Astrocyte (in vitro differentiated cells and primary cell): Measurements from ENCODE around the gene RAB8A.

Experiments
- EZH2 ChIP-seq: IDR thresholded peaks from 2 replicates; pipeline ENCODE4 v1.6.1; 2012; ENCODE audit warnings: mild to moderate bottlenecking, low read length, inconsistent platforms; ENCODE audit not compliant: insufficient read depth
- TF ChIP-seq, protein P1 (sequence below): IDR thresholded peaks from 2 replicates; pipeline ENCODE4 v1.5.1; 2011; ENCODE audit warnings: low read depth, mild to moderate bottlenecking, inconsistent platforms, low read length, moderate library complexity; ENCODE audit not compliant: insufficient read depth

DNA sequence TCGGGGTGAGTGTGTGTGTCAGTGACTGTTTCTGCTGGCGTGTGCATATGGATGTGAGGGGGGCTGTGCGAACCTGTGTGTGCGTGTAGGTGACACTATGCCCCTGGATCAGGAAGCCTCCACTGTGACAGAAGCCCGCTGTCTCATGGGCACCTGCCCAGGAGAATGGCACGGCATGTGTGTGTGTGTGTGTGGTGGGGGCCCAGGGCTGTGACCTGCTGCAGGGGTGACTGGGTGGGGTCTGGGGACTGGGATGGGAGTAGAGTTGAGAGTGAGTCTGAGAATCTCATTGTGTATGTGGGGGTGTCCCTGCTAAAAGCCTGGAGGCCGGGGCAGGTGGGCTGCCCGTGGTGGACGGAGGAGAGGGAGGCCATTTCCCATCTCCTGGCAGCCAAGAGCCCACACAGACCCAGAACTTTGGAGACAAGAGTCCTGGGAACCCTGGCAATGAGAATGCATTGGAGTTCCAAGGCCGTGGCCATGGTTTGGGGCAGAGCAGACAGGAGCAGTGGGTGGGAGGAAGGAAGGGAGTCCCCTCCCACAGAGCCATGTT lies 41.8 kb upstream of the RAB8A start:
- TF ChIP-seq, protein P1, sequence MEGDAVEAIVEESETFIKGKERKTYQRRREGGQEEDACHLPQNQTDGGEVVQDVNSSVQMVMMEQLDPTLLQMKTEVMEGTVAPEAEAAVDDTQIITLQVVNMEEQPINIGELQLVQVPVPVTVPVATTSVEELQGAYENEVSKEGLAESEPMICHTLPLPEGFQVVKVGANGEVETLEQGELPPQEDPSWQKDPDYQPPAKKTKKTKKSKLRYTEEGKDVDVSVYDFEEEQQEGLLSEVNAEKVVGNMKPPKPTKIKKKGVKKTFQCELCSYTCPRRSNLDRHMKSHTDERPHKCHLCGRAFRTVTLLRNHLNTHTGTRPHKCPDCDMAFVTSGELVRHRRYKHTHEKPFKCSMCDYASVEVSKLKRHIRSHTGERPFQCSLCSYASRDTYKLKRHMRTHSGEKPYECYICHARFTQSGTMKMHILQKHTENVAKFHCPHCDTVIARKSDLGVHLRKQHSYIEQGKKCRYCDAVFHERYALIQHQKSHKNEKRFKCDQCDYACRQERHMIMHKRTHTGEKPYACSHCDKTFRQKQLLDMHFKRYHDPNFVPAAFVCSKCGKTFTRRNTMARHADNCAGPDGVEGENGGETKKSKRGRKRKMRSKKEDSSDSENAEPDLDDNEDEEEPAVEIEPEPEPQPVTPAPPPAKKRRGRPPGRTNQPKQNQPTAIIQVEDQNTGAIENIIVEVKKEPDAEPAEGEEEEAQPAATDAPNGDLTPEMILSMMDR: no peak
- no peak for TF ChIP-seq EZH2
